H9 (cell line): Measurements from ENCODE around the gene PNPLA6. TPM values are rescaled to one million over a fixed set of nuclear protein-coding genes. Genes with fewer than 3 reads are reported as not detected.
A peak's percentile ranks its signal among the peaks of the same experiment; 100 is the strongest.

ENCODE experiments used
- DNase-seq: peaks from one replicate; pipeline ENCODE4 v3.0.0-alpha.2; 2017
- H2AFZ ChIP-seq: one replicate; pipeline ENCODE4 v1.6.1; 2013; ENCODE audit warnings: mild to moderate bottlenecking, low read length, control low read depth, moderate library complexity
- H2AK5ac ChIP-seq: 2 replicates; pipeline ENCODE4 v1.6.1; 2013; ENCODE audit warnings: low read length, control low read depth, mixed read lengths; ENCODE audit not compliant: insufficient read length
- H2BK120ac ChIP-seq: one replicate; pipeline ENCODE4 v1.6.1; 2013; ENCODE audit warnings: low read depth, mild to moderate bottlenecking, low read length, control low read depth, inconsistent platforms; ENCODE audit not compliant: poor library complexity, severe bottlenecking
- H2BK12ac ChIP-seq: 2 replicates; pipeline ENCODE4 v1.6.1; 2013; ENCODE audit warnings: low read length, control low read depth, mixed read lengths, low read depth; ENCODE audit not compliant: insufficient read length
- H2BK15ac ChIP-seq: 2 replicates; pipeline ENCODE4 v1.6.1; 2013; ENCODE audit warnings: low read depth, low read length, control low read depth
- H2BK20ac ChIP-seq: one replicate; pipeline ENCODE4 v1.6.1; 2013; ENCODE audit warnings: low read depth, mild to moderate bottlenecking, low read length, control low read depth, inconsistent platforms; ENCODE audit not compliant: poor library complexity, severe bottlenecking
- H2BK5ac ChIP-seq: 2 replicates; pipeline ENCODE4 v1.6.1; 2013; ENCODE audit warnings: low read length, control low read depth, mixed read lengths; ENCODE audit not compliant: insufficient read length
- H3K14ac ChIP-seq: 2 replicates; pipeline ENCODE4 v1.6.1; 2013; ENCODE audit warnings: low read length, control low read depth; ENCODE audit not compliant: insufficient read depth
- H3K18ac ChIP-seq: 2 replicates; pipeline ENCODE4 v1.6.1; 2013; ENCODE audit warnings: low read depth, mild to moderate bottlenecking, mixed read lengths, low read length, control low read depth; ENCODE audit not compliant: insufficient read length
- H3K23ac ChIP-seq: 2 replicates; pipeline ENCODE4 v1.6.1; 2013; ENCODE audit warnings: low read length, control low read depth, mixed read lengths, low read depth; ENCODE audit not compliant: insufficient read length
- H3K23me2 ChIP-seq: 2 replicates; pipeline ENCODE4 v1.6.1; 2013; ENCODE audit warnings: low read depth, mild to moderate bottlenecking, mixed read lengths, low read length, control low read depth; ENCODE audit not compliant: insufficient read length, poor library complexity, severe bottlenecking
- H3K27ac ChIP-seq: 2 replicates; pipeline ENCODE4 v1.5.1; 2013; ENCODE audit warnings: low read length, control low read depth, mixed read lengths, low read depth; ENCODE audit not compliant: insufficient read length
- H3K27me3 ChIP-seq: 2 replicates; pipeline ENCODE4 v1.6.1; 2013; ENCODE audit warnings: low read length, control low read depth, inconsistent platforms; ENCODE audit not compliant: insufficient read depth
- H3K4ac ChIP-seq: 2 replicates; pipeline ENCODE4 v1.6.1; 2013; ENCODE audit warnings: low read depth, mild to moderate bottlenecking, control low read depth, inconsistent platforms, low read length, moderate library complexity
- H3K4me1 ChIP-seq: 2 replicates; pipeline ENCODE4 v1.6.1; 2013; ENCODE audit warnings: low read length, control low read depth, inconsistent platforms; ENCODE audit not compliant: insufficient read depth
- H3K4me2 ChIP-seq: 2 replicates; pipeline ENCODE4 v1.6.1; 2013; ENCODE audit warnings: low read length, control low read depth, mixed read lengths; ENCODE audit not compliant: insufficient read length, insufficient read depth
- H3K56ac ChIP-seq: 2 replicates; pipeline ENCODE4 v1.6.1; 2013; ENCODE audit warnings: low read depth, mild to moderate bottlenecking, mixed read lengths, low read length, control low read depth; ENCODE audit not compliant: insufficient read length
- H3K79me1 ChIP-seq: 2 replicates; pipeline ENCODE4 v1.6.1; 2013; ENCODE audit warnings: low read depth, mild to moderate bottlenecking, moderate library complexity, low read length, control low read depth, inconsistent platforms; ENCODE audit not compliant: insufficient read depth, poor library complexity, severe bottlenecking
- H3K79me2 ChIP-seq: 2 replicates; pipeline ENCODE4 v1.6.1; 2013; ENCODE audit warnings: low read length, control low read depth, inconsistent platforms; ENCODE audit not compliant: insufficient read depth
- H3K9ac ChIP-seq: 2 replicates; pipeline ENCODE4 v1.6.1; 2013; ENCODE audit warnings: low read length, control low read depth, mixed read lengths; ENCODE audit not compliant: insufficient read length; ENCODE audit errors: extremely low read depth
- H3K9me3 ChIP-seq: one replicate; pipeline ENCODE4 v1.6.1; 2013; ENCODE audit warnings: low read depth, low read length, inconsistent platforms; ENCODE audit not compliant: control insufficient read depth
- H3T11ph ChIP-seq: one replicate; pipeline ENCODE4 v1.6.1; 2013; ENCODE audit warnings: mild to moderate bottlenecking, low read length, control low read depth, inconsistent platforms
- H4K20me1 ChIP-seq: one replicate; pipeline ENCODE4 v1.6.1; 2013; ENCODE audit not compliant: control insufficient read depth, insufficient read length, insufficient read depth
- H4K5ac ChIP-seq: 2 replicates; pipeline ENCODE4 v1.6.1; 2013; ENCODE audit warnings: low read depth, mild to moderate bottlenecking, mixed read lengths, low read length, control low read depth; ENCODE audit not compliant: insufficient read length
- H4K8ac ChIP-seq: replicated peaks from 2 replicates; pipeline ENCODE4 v1.6.1; 2013; ENCODE audit warnings: low read length, control low read depth, mixed read lengths, low read depth; ENCODE audit not compliant: insufficient read length
- H4K91ac ChIP-seq: 2 replicates; pipeline ENCODE4 v1.6.1; 2013; ENCODE audit warnings: low read depth, mild to moderate bottlenecking, moderate library complexity, mixed read lengths, low read length, control low read depth; ENCODE audit not compliant: insufficient read length
- H3K27ac Mint-ChIP-seq, 3 experiments: 2 replicates in 2 of 3; 3 replicates in 1 of 3; pipeline ENCODE4 v1.8.0; 2020 to 2021; ENCODE audit warnings: mixed read lengths in 3 of 3, mild to moderate bottlenecking in 1 of 3, moderate library complexity in 1 of 3
- H3K27me3 Mint-ChIP-seq: 2 replicates; pipeline ENCODE4 v1.8.0; 2021; ENCODE audit warnings: low read depth, mild to moderate bottlenecking, moderate library complexity, mixed read lengths
- H3K36me3 Mint-ChIP-seq, 3 experiments: 2 replicates in 2 of 3; 3 replicates in 1 of 3; pipeline ENCODE4 v1.8.0; 2020 to 2021; ENCODE audit warnings: low read depth in 3 of 3, mixed read lengths in 3 of 3; ENCODE audit not compliant: insufficient read depth in 1 of 3
- H3K4me1 Mint-ChIP-seq, 2 experiments: 2 replicates each; pipeline ENCODE4 v1.8.0; 2020; ENCODE audit warnings: mixed read lengths in 2 of 2
- H3K4me3 Mint-ChIP-seq, 2 experiments: 2 replicates in 1 of 2; 3 replicates in 1 of 2; pipeline ENCODE4 v1.8.0; 2020 to 2021; ENCODE audit warnings: mild to moderate bottlenecking in 2 of 2, mixed read lengths in 2 of 2, moderate library complexity in 1 of 2
- H3K9me3 Mint-ChIP-seq, 2 experiments: 2 replicates in 1 of 2; 3 replicates in 1 of 2; pipeline ENCODE4 v1.8.0; 2020; ENCODE audit warnings: mild to moderate bottlenecking in 2 of 2, mixed read lengths in 2 of 2, moderate library complexity in 1 of 2
- CTCF ChIP-seq: fragments of 200-600 bp; sonication (generic); conservative IDR thresholded peaks from 3 replicates; pipeline ENCODE4 v1.8.0; 2021; ENCODE audit warnings: antibody characterized with exemption, mild to moderate bottlenecking
- WGBS: extraction: QIAGEN DNeasy Blood & Tissue Kit; methylation state at CpG from one replicate; pipeline ENCODE4 v1.1.7; 2013; ENCODE audit warnings: missing lambda C conversion rate, low lambda C conversion rate, mixed read lengths; ENCODE audit not compliant: insufficient read length; ENCODE audit errors: extremely low coverage; 5-methylcytosine and 5-hydroxymethylcytosine counted together
- total RNA-seq: library from RNA; stranded (reverse); gene quantifications from 2 replicates; pipeline ENCODE4 v1.2.1, GENCODE V29; 2021

PNPLA6 gene
- total RNA-seq, 1 experiment from 2014 or later: 130 TPM

GRCh38 chr19:7509625-7510024, 25.9 kb upstream of the PNPLA6 start:
- H3K4ac ChIP-seq: no peak overlapping the region
- no peak overlapping the region for H2BK15ac ChIP-seq
- H3K4me2 ChIP-seq: no peak overlapping the region
- H2BK12ac ChIP-seq: no peak overlapping the region
- no peaks in the 10 kb centered on the region for H3K9me3 Mint-ChIP-seq
- H3K4me1 Mint-ChIP-seq: peaks cover 18 to 27% of the 10 kb centered on the region in 2 experiments
- H3K4me1 ChIP-seq: no peaks in the 10 kb centered on the region; the same call in 1 of the 2 replicates
- peaks cover 6% of the 10 kb centered on the region for H3K23me2 ChIP-seq
- H3K18ac ChIP-seq: no peak overlapping the region
- H3K23ac ChIP-seq: no peak overlapping the region
- H3K14ac ChIP-seq: no peak overlapping the region
- no peaks in the 10 kb centered on the region for H3K36me3 Mint-ChIP-seq
- no peak overlapping the region for H3K9ac ChIP-seq
- no peak for TF ChIP-seq CTCF
- no peak overlapping the region for H4K8ac ChIP-seq
- no peaks in the 10 kb centered on the region for H3K9me3 ChIP-seq
- H4K5ac ChIP-seq: no peak overlapping the region
- no peaks in the 10 kb centered on the region for H3K27me3 ChIP-seq
- peaks cover 25% of the 10 kb centered on the region for H3K27me3 Mint-ChIP-seq
- no peak overlapping the region for H2BK20ac ChIP-seq
- no CpG with 5 or more reads among the region's 3 CpGs for WGBS
- H3K4me3 Mint-ChIP-seq: no peak overlapping the region
- no peak overlapping the region for H3K27ac ChIP-seq
- H3T11ph ChIP-seq: no peak overlapping the region
- H3K79me2 ChIP-seq: no peaks in the 10 kb centered on the region
- DNase-seq: peak; percentile 57
- no peaks in the 10 kb centered on the region for H4K20me1 ChIP-seq
- no peak overlapping the region for H2AFZ ChIP-seq
- H2BK5ac ChIP-seq: no peak overlapping the region
- H2BK120ac ChIP-seq: no peak overlapping the region
- H2AK5ac ChIP-seq: no peak overlapping the region
- H3K27ac Mint-ChIP-seq: no peak overlapping the region
- H4K91ac ChIP-seq: no peak overlapping the region
- H3K79me1 ChIP-seq: no peaks in the 10 kb centered on the region
- H3K56ac ChIP-seq: no peak overlapping the region
